RWPE2 (cell line): ENCODE measurements around the gene GCK.
A peak's percentile ranks its signal among the peaks of the same experiment; 100 is the strongest.

Experiments used
- ATAC-seq: fragments of 200-7000 bp; cut with Tn5 transposase; 3 replicates; pipeline ENCODE4 v1.9.1; 2021; ENCODE audit warnings: low read depth
- DNase-seq: peaks from one replicate; pipeline ENCODE4 v3.0.0-alpha.2; 2020; ENCODE audit warnings: low spot score
- H3K27ac ChIP-seq: fragments of 450-650 bp; 2 replicates; pipeline ENCODE4 v1.5.1; 2017; ENCODE audit warnings: mild to moderate bottlenecking; ENCODE audit not compliant: poor library complexity, severe bottlenecking
- H3K27me3 ChIP-seq: fragments of 250-450 bp; sonication (Bioruptor Pico); 2 replicates; pipeline ENCODE4 v1.5.1; 2021; ENCODE audit warnings: mild to moderate bottlenecking, moderate library complexity; ENCODE audit not compliant: insufficient read depth, poor library complexity, severe bottlenecking
- H3K36me3 ChIP-seq: fragments of 250-450 bp; sonication (Bioruptor Pico); 2 replicates; pipeline ENCODE4 v1.5.1; 2020; ENCODE audit warnings: low read depth, mild to moderate bottlenecking, moderate library complexity
- H3K4me1 ChIP-seq: fragments of 250-450 bp; sonication (Bioruptor Pico); 2 replicates; pipeline ENCODE4 v1.5.1; 2021; ENCODE audit warnings: mild to moderate bottlenecking, moderate library complexity; ENCODE audit not compliant: insufficient read depth, poor library complexity, severe bottlenecking
- H3K4me3 ChIP-seq: fragments of 250-450 bp; sonication (Bioruptor Pico); 2 replicates; pipeline ENCODE4 v1.5.1; 2021; ENCODE audit warnings: mild to moderate bottlenecking, moderate library complexity; ENCODE audit not compliant: severe bottlenecking
- H3K9me3 ChIP-seq: fragments of 250-450 bp; sonication (Bioruptor Pico); 2 replicates; pipeline ENCODE4 v1.5.1; 2021; ENCODE audit warnings: mild to moderate bottlenecking, moderate library complexity; ENCODE audit not compliant: severe bottlenecking
- CTCF ChIP-seq: fragments of 450-650 bp; IDR thresholded peaks from one replicate; pipeline ENCODE4 v1.5.1; 2017; ENCODE audit warnings: mild to moderate bottlenecking, moderate library complexity; ENCODE audit not compliant: poor library complexity, severe bottlenecking

The GCK gene

GRCh38 chr7:44216019-44216418, 26.8 kb upstream of the GCK start:
- Histone ChIP-seq H3K9me3 (no peaks in the 10 kb centered on the region), H3K27ac (no peak overlapping the region), H3K4me1 (no peaks in the 10 kb centered on the region), H3K36me3 (peaks cover 13% of the 10 kb centered on the region), H3K4me3 (no peak overlapping the region), H3K27me3 (no peaks in the 10 kb centered on the region)
- ATAC-seq (no peak), DNase-seq (peak; percentile 28)
- TF ChIP-seq CTCF: no peak

- no peak for TF ChIP-seq CTCF
- Histone ChIP-seq H3K4me1 (no peaks in the 10 kb centered on the region), H3K4me3 (no peak overlapping the region), H3K9me3 (no peaks in the 10 kb centered on the region), H3K27ac (no peak overlapping the region), H3K36me3 (peaks cover 18% of the 10 kb centered on the region), H3K27me3 (no peaks in the 10 kb centered on the region)
- no peak for ATAC-seq
- peak; percentile 39 for DNase-seq
Observed at GRCh38 chr7:44215531-44215930, 26.3 kb upstream of the GCK start.

GRCh38 chr7:44213877-44214388, 24.7 kb upstream of the GCK start:
- no peaks in the 10 kb centered on the region for H3K9me3 ChIP-seq
- no peaks in the 10 kb centered on the region for H3K27me3 ChIP-seq
- TF ChIP-seq CTCF: no peak
- ATAC-seq: no peak
- H3K4me1 ChIP-seq: no peaks in the 10 kb centered on the region
- no peak overlapping the region for H3K27ac ChIP-seq
- DNase-seq: peak; percentile 19
- H3K4me3 ChIP-seq: no peak overlapping the region
- peaks cover 34% of the 10 kb centered on the region for H3K36me3 ChIP-seq

DNA sequence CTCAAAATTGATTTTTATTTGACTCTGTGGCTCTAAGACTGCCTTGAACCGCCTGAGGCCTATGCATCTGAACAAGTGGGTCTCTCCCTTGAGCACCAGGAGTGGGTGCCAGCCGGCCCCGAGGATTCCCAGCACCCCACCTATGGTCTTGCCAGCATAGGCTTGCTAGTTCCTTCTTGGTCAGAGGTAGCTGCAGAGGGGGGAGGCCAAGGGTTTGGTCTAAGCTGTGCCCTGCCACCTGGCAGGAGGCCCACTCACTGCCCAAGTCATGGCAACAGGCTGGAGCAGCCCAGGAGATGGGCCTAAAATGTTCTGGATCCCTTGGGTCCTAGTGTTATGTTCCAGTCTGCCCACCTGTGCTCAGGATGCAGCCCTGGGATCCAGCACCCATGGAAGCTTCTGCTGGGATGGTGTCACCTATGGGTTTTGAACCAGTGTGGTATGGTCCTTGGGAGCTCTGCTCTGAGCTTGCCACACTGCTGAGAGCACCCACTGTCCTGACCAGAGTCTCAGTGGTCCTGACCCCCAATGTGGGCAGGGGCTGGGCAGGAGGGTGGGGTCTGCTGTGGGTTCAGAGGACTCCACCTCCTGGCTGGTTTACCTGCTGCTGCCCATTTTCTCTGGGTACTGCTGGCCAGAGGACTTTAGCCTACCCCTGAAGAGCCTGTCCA, 24.1 kb upstream of the GCK start:
- no peak overlapping the region for H3K27ac ChIP-seq
- no peak for TF ChIP-seq CTCF
- H3K36me3 ChIP-seq: peaks cover 40% of the 10 kb centered on the region
- H3K4me3 ChIP-seq: no peak overlapping the region
- H3K27me3 ChIP-seq: no peaks in the 10 kb centered on the region
- H3K4me1 ChIP-seq: no peaks in the 10 kb centered on the region
- ATAC-seq (no peak), DNase-seq (peak; percentile 23)
- H3K9me3 ChIP-seq: no peaks in the 10 kb centered on the region

GRCh38 chr7:44212581-44213184, 23.4 kb upstream of the GCK start:
- Histone ChIP-seq H3K27me3 (no peaks in the 10 kb centered on the region), H3K4me3 (no peak overlapping the region), H3K27ac (no peak overlapping the region), H3K36me3 (peaks cover 47% of the 10 kb centered on the region), H3K4me1 (no peaks in the 10 kb centered on the region), H3K9me3 (no peaks in the 10 kb centered on the region)
- TF ChIP-seq CTCF: no peak
- DNase-seq: peak; percentile 25
- ATAC-seq: no peak
